Ishikawa (cell line): Measurements from ENCODE around the gene DTD2.

Experiments
- CEBPB ChIP-seq: IDR thresholded peaks from 2 replicates; pipeline ENCODE4 v1.6.1; 2012
- CREB1 ChIP-seq: IDR thresholded peaks from 2 replicates; pipeline ENCODE4 v1.6.1; 2012; ENCODE audit warnings: low read depth
- EGR1 ChIP-seq: IDR thresholded peaks from 2 replicates; pipeline ENCODE4 v1.6.1; 2012
- EP300 ChIP-seq: IDR thresholded peaks from 2 replicates; pipeline ENCODE4 v1.6.1; 2012; ENCODE audit warnings: borderline replicate concordance
- FOXM1 ChIP-seq: IDR thresholded peaks from 2 replicates; pipeline ENCODE4 v1.6.1; 2012; ENCODE audit warnings: low read depth, borderline replicate concordance
- MAX ChIP-seq: IDR thresholded peaks from 2 replicates; pipeline ENCODE4 v1.6.1; 2012
- NFIC ChIP-seq: IDR thresholded peaks from 2 replicates; pipeline ENCODE4 v1.6.1; 2012
- RAD21 ChIP-seq: IDR thresholded peaks from 2 replicates; pipeline ENCODE4 v1.6.1; 2012; ENCODE audit warnings: low read depth
- REST ChIP-seq: IDR thresholded peaks from 2 replicates; pipeline ENCODE4 v1.6.1; 2012; ENCODE audit warnings: low read depth, mild to moderate bottlenecking
- TAF1 ChIP-seq: IDR thresholded peaks from 2 replicates; pipeline ENCODE4 v1.6.1; 2012; ENCODE audit warnings: low read depth, mild to moderate bottlenecking
- TCF12 ChIP-seq: IDR thresholded peaks from 2 replicates; pipeline ENCODE4 v1.6.1; 2012; ENCODE audit warnings: low read depth
- TEAD4 ChIP-seq: IDR thresholded peaks from 2 replicates; pipeline ENCODE4 v1.6.1; 2012
- USF1 ChIP-seq: IDR thresholded peaks from 2 replicates; pipeline ENCODE4 v1.6.1; 2012
- YY1 ChIP-seq: IDR thresholded peaks from 2 replicates; pipeline ENCODE4 v1.6.1; 2012; ENCODE audit warnings: low read depth
- ZBTB7A ChIP-seq: IDR thresholded peaks from 2 replicates; pipeline ENCODE4 v1.6.1; 2012; ENCODE audit warnings: low read depth

Gene DTD2

GRCh38 chr14:31487886-31488285 is 30.6 kb upstream of the DTD2 start, which contains the start of gene GPR33:
Gene GPR33 (minus strand): TSS chr14:31488039. CDS start chr14:31483965, 4,074 bp downstream.
- no peak for TF ChIP-seq USF1
- TF ChIP-seq MAX = no peak
- TF ChIP-seq FOXM1 = no peak
- TF ChIP-seq TAF1 = no peak
- no peak for TF ChIP-seq TCF12
- TF ChIP-seq NFIC = no peak
- TF ChIP-seq CEBPB = no peak
- no peak for TF ChIP-seq RAD21

- TF ChIP-seq ZBTB7A = no peak
- TF ChIP-seq TEAD4 = no peak
- TF ChIP-seq CEBPB = no peak
- no peak for TF ChIP-seq CREB1
- no peak for TF ChIP-seq RAD21
- TF ChIP-seq USF1 = no peak
These were observed 29.5 kb upstream of the DTD2 start for GRCh38 chr14:31486764-31487163.

- TF ChIP-seq TEAD4 (no peak), RAD21 (no peak), CREB1 (no peak), TAF1 (no peak), CEBPB (no peak), YY1 (no peak), EP300 (no peak), MAX (no peak), ZBTB7A (no peak), NFIC (no peak), TCF12 (no peak), EGR1 (no peak), FOXM1 (no peak), REST (no peak), USF1 (no peak)
These were observed 27.4 kb upstream of the DTD2 start for GRCh38 chr14:31484754-31485153.

- TF ChIP-seq YY1 (no peak), USF1 (no peak), FOXM1 (no peak), CEBPB (no peak), ZBTB7A (no peak), MAX (no peak), EP300 (no peak), CREB1 (no peak), NFIC (no peak), RAD21 (no peak), TEAD4 (no peak), EGR1 (no peak), TCF12 (no peak), REST (no peak), TAF1 (no peak)
These were observed 22.9 kb upstream of the DTD2 start for GRCh38 chr14:31480156-31480555.

GRCh38 chr14:31479027-31479426 is 21.7 kb upstream of the DTD2 start:
- TF ChIP-seq RAD21 (no peak), EGR1 (no peak), YY1 (no peak)
